HG03521 (cell line): Measurements from ENCODE around the gene PLEKHA4.
"Not testable (repeated sequence)": the region's sequence is repeated elsewhere in the genome, so short reads cannot be mapped to it uniquely, and the experiment has no call there.

Experiments used
- ATAC-seq: cut with Tn5 transposase; IDR thresholded peaks from one replicate; pipeline ENCODE4 v1.9.1; 2021; ENCODE audit warnings: mild to moderate bottlenecking, moderate library complexity; ENCODE audit not compliant: unreplicated experiment

Gene PLEKHA4

GRCh38 chr19:48890551-48890950 is 22.1 kb upstream of the PLEKHA4 start:
- ATAC-seq: no peak

GRCh38 chr19:48889496-48889895 is 21.1 kb upstream of the PLEKHA4 start:
- not testable (repeated sequence) for ATAC-seq

- ATAC-seq: no peak
Measured at GRCh38 chr19:48887861-48888612, 19.6 kb upstream of the PLEKHA4 start.

DNA sequence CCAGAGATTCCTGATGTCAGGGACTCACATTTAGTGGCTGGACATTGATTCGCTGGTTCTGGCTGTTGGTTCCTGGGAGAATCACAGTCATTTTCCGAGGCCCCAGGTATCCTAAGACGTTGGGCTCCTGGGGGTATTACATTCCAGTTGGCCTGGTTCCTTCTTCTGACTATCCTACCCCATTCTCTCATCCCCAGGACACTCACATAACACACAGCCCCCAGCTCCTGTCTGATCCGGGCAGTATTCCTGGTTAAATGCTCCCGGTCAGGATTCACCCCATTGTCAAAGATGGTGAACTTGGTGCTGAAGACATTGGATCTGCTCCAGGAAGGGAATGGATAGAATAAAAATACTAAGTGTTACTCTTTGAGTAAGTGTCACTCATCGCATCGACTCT is 15.3 kb upstream of the PLEKHA4 start:
- ATAC-seq: no peak

GRCh38 chr19:48881741-48882657 is 13.6 kb upstream of the PLEKHA4 start:
- ATAC-seq: no peak

- not testable (repeated sequence) for ATAC-seq
Measured at GRCh38 chr19:48879696-48880095, 11.3 kb upstream of the PLEKHA4 start.

GRCh38 chr19:48879025-48879637 is 10.7 kb upstream of the PLEKHA4 start:
- no peak for ATAC-seq

GRCh38 chr19:48878196-48879024 is 10.0 kb upstream of the PLEKHA4 start:
- ATAC-seq: no peak

DNA sequence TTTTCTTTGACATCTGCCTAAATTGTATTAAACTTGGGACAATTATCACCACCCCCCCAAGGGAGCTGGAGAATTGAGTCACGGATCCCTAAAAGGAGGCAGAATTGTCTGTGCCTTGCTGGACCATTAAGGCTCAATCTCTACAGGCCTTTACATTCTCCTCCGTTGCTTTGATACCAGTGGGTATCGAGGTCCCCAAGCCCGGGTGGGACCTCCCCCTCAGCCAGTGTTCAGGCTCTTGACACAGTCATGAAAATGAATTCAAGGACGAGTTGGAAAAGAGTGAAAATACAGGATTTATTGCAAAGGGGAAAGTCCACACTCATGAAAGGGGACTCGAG is 9.4 kb upstream of the PLEKHA4 start:
- no peak for ATAC-seq

GRCh38 chr19:48876043-48876981 is 7.9 kb upstream of the PLEKHA4 start:
- ATAC-seq: not testable (repeated sequence)

DNA sequence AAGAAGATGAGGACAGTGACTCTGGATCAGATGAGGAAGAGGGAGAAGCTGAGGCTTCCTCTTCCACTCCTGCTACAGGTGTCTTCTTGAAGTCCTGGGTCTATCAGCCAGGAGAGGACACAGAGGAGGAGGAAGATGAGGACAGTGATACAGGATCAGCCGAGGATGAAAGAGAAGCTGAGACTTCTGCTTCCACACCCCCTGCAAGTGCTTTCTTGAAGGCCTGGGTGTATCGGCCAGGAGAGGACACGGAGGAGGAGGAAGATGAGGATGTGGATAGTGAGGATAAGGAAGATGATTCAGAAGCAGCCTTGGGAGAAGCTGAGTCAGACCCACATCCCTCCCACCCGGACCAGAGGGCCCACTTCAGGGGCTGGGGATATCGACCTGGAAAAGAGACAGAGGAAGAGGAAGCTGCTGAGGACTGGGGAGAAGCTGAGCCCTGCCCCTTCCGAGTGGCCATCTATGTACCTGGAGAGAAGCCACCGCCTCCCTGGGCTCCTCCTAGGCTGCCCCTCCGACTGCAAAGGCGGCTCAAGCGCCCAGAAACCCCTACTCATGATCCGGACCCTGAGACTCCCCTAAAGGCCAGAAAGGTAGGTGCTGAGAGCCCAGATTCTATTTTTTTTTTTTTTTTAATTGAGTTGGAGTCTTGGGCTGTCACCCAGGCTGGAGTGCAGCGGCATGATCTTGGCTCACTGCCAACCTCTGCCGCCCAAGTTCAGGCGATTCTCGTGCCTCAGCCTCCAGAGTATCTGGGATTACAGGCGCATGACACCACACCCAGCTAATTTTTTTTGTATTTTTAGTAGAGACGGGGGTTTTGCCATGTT is 6.1 kb upstream of the PLEKHA4 start:
- ATAC-seq: no peak

- no peak for ATAC-seq
Measured at GRCh38 chr19:48873476-48874302, 5.3 kb upstream of the PLEKHA4 start.

DNA sequence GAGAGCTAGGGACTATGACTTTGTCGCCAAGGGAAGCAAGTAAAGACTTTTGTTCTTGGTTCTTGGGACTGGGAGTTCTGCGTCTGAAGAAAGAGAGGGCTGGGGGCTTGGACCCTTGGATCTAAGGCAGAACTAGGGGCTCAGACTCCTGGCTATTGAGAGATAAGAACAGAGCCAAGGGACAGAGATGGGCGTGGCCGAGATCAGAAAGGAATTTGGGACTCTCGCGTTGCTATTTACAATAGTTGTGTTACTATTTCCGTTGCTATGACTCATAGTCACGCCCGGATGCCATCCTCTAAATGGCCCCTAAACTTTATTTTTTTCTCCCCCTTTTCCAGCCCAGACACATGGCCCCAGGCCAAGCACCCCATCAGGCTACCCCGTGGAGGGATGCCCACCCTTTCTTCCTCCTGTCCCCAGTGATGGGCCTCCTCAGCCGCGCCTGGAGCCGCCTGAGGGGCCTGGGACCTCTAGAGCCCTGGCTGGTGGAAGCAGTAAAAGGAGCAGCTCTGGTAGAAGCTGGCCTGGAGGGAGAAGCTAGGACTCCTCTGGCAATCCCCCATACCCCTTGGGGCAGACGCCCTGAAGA is 4.6 kb upstream of the PLEKHA4 start:
- no peak for ATAC-seq

DNA sequence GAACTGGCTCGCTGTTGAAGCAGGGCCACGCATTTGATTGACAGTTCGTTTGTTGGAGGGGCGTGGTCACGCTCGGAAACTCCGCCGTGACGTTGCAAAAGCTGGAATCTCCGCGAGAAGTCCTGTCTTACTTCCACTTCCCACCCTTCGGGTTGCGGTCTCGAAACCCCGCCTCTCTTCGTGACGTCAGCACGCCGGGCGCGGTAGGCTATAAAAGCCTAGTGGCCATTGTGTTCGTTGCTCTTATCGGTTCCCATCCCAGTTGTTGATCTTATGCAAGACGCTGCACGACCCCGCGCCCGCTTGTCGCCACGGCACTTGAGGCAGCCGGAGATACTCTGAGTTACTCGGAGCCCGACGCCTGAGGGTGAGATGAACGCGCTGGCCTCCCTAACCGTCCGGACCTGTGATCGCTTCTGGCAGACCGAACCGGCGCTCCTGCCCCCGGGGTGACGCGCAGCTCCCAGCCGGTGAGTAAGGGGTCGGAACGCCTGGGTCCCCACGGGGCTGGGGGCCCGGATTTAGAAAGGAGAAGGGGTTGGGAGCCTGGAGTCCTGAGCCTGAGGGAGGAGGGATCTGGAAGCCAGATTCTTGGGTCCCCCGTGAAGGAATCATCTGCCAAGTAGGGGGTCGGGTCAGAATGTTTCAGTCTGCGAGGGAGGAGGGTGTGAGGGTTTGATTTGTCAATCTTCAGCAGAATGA is 3.9 kb upstream of the PLEKHA4 start, which contains the start of gene PPP1R15A:
Gene PPP1R15A (plus strand): TSS at position 240 of the 702 bp plus-strand sequence. CDS start 813 bp downstream, outside the sequence.
- ATAC-seq: peak; percentile 41

GRCh38 chr19:48871471-48872181 is 3.2 kb upstream of the PLEKHA4 start:
- not testable (repeated sequence) for ATAC-seq

- ATAC-seq: no peak
Measured at GRCh38 chr19:48870048-48870447, 1.6 kb upstream of the PLEKHA4 start.
